HepG2 (cell line): ENCODE data around the gene ZXDC. TPM values are rescaled to one million over a fixed set of nuclear protein-coding genes. Genes with fewer than 3 reads are reported as not detected.

ENCODE experiments used
- GATA4 ChIP-seq: sonication (generic); IDR thresholded peaks from 2 replicates; pipeline ENCODE4 v1.6.1; 2016; ENCODE audit warnings: antibody characterized with exemption, low read depth, borderline replicate concordance
- IKZF1 ChIP-seq: fragments of 450-650 bp; IDR thresholded peaks from 2 replicates; pipeline ENCODE4 v1.7.1; 2016
- MAFK ChIP-seq, 2 experiments: IDR thresholded peaks in 1 of 2; conservative IDR thresholded peaks in 1 of 2; 2 replicates each; pipeline ENCODE4 v1.6.1; 2011; ENCODE audit warnings: improper control_type of control experiment in 2 of 2, low read length in 2 of 2
- MYNN ChIP-seq: sonication (generic); formaldehyde crosslinking; IDR thresholded peaks from 2 replicates; pipeline ENCODE4 v1.4.0; 2020; ENCODE audit warnings: mild to moderate bottlenecking, low read depth, missing genetic modification reagents
- NRL ChIP-seq: sonication (generic); formaldehyde crosslinking; IDR thresholded peaks from 2 replicates; pipeline ENCODE4 v1.5.0; 2020; ENCODE audit warnings: missing genetic modification reagents, mild to moderate bottlenecking, moderate library complexity, borderline replicate concordance
- POLR2G ChIP-seq: fragments of 200-400 bp; formaldehyde crosslinking; IDR thresholded peaks from 2 replicates; pipeline ENCODE4 v1.6.1; 2018; ENCODE audit warnings: mild to moderate bottlenecking, low read depth, low read length, moderate library complexity
- SMAD1 ChIP-seq: sonication (generic); formaldehyde crosslinking; IDR thresholded peaks from 2 replicates; pipeline ENCODE4 v1.4.0; 2020; ENCODE audit warnings: missing genetic modification reagents, low read depth, mild to moderate bottlenecking, borderline replicate concordance
- SOX5 ChIP-seq: IDR thresholded peaks from 2 replicates; pipeline ENCODE4 v1.6.1; 2016; ENCODE audit warnings: borderline replicate concordance
- ZNF253 ChIP-seq: sonication (generic); formaldehyde crosslinking; IDR thresholded peaks from 2 replicates; pipeline ENCODE4 v1.8.0; 2022; ENCODE audit warnings: mild to moderate bottlenecking, missing genetic modification reagents, borderline replicate concordance
- ZNF317 ChIP-seq: sonication (generic); formaldehyde crosslinking; IDR thresholded peaks from 2 replicates; pipeline ENCODE4 v1.5.0; 2020; ENCODE audit warnings: mild to moderate bottlenecking, missing genetic modification reagents
- ZNF350 ChIP-seq: sonication (generic); formaldehyde crosslinking; IDR thresholded peaks from 2 replicates; pipeline ENCODE4 v1.4.0; 2020; ENCODE audit warnings: mild to moderate bottlenecking, low read depth, missing genetic modification reagents, borderline replicate concordance
- ZNF567 ChIP-seq: sonication (generic); formaldehyde crosslinking; IDR thresholded peaks from 2 replicates; pipeline ENCODE4 v1.8.1; 2023; ENCODE audit warnings: mild to moderate bottlenecking, missing genetic modification reagents, borderline replicate concordance
- ZNF619 ChIP-seq: sonication (generic); formaldehyde crosslinking; IDR thresholded peaks from 2 replicates; pipeline ENCODE4 v1.4.0; 2020; ENCODE audit warnings: mild to moderate bottlenecking, missing genetic modification reagents
- ZNF629 ChIP-seq: sonication (generic); formaldehyde crosslinking; conservative IDR thresholded peaks from 2 replicates; pipeline ENCODE4 v1.5.0; 2020; ENCODE audit warnings: missing genetic modification reagents
- ZNF644 ChIP-seq: IDR thresholded peaks from 2 replicates; pipeline ENCODE4 v1.6.1; 2016; ENCODE audit warnings: low read depth
- ZNF660 ChIP-seq: sonication (generic); formaldehyde crosslinking; IDR thresholded peaks from 2 replicates; pipeline ENCODE4 v1.5.1; 2020; ENCODE audit warnings: mild to moderate bottlenecking, low read depth, missing genetic modification reagents, borderline replicate concordance
- polyA plus RNA-seq, 8 experiments: library from polyadenylated mRNA; depleted of rRNA in 3 of 8; stranded (reverse) in 7 of 8; unstranded in 1 of 8; fragments of >200 nt; fragmentation: Illumina TruSeq in 4 of 8; extraction: Trizol in 4 of 8; gene quantifications; 2 replicates each; pipeline versions ENCODE4 v1.2.1 to v1.2.3, GENCODE V29; 2011 to 2016; ENCODE audit warnings: low read depth in 4 of 8, missing spikeins in 1 of 8, mixed read lengths in 1 of 8; ENCODE audit not compliant: insufficient read depth in 1 of 8
- total RNA-seq, 5 experiments: library from RNA; depleted of rRNA; stranded (reverse); fragments of >200 nt; fragmentation: Illumina TruSeq; extraction: Trizol; gene quantifications; 2 replicates each; pipeline ENCODE4 v1.2.3, GENCODE V29; 2016; ENCODE audit warnings: low read depth in 1 of 5
- TF ChIP-seq, protein P1 (sequence below): sonication (generic); formaldehyde crosslinking; IDR thresholded peaks from 2 replicates; pipeline ENCODE4 v1.5.0; 2020; ENCODE audit warnings: mild to moderate bottlenecking, missing genetic modification reagents, borderline replicate concordance
- TF ChIP-seq, protein P2 (sequence below): sonication (generic); formaldehyde crosslinking; IDR thresholded peaks from 2 replicates; pipeline ENCODE4 v1.4.0; 2020; ENCODE audit warnings: missing genetic modification reagents, borderline replicate concordance
- TF ChIP-seq, protein P3 (sequence below): sonication (generic); formaldehyde crosslinking; IDR thresholded peaks from 2 replicates; pipeline ENCODE4 v1.4.0; 2020; ENCODE audit warnings: missing genetic modification reagents

The ZXDC gene
- total and polyA plus RNA-seq, 2 of the 13 experiments (the other 11 are each of a cell fraction or from before 2014, with no cell fraction given): 17.6 to 21.2 TPM

DNA sequence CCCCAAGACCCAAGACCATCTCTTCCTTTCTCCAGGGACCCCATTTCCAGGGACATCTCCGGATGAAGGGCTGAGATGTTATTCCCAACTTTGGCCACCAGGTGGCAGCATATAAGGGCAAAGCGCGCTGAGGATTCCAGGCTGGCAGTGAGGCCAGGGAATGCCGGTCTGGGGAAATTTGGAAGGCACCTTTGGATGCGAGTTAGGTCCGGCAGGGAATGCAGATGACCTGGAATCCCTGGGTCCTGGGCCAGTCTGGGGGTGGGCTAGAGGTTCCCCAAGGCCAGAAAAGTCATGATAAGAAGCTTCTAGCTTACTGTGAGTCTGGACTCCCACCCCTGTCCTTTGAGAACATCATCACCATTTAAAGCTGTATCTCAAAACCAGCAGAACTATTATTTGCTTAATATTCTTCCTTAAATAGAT is 46.7 kb upstream of the ZXDC start (continued):
- TF ChIP-seq GATA4 (no peak), IKZF1 (no peak), POLR2G (0 out of 2 replicates have a peak, but pooled peaks have one; percentile 38), NRL (CRISPR knock-in tag) (no peak), MAFK (conservative IDR thresholded peaks at IDR 0.05 in 1 of 2, IDR thresholded peaks at IDR 0.05 in 1 of 2; ENCODE audit: low read length in 2 of 2) (no peak), SMAD1 (CRISPR knock-in tag) (no peak), ZNF660 (CRISPR knock-in tag) (no peak), ZNF629 (CRISPR knock-in tag) (0 out of 2 replicates have a peak, but pooled peaks have one; percentile 7), ZNF644 (CRISPR knock-in tag) (no peak), ZNF317 (no peak), ZNF253 (no peak), ZNF567 (CRISPR knock-in tag) (no peak), ZNF350 (CRISPR knock-in tag) (no peak), MYNN (CRISPR knock-in tag) (no peak), SOX5 (0 out of 2 replicates have a peak, but pooled peaks have one; percentile 14), ZNF619 (CRISPR knock-in tag) (no peak)
- TF ChIP-seq, protein P1, sequence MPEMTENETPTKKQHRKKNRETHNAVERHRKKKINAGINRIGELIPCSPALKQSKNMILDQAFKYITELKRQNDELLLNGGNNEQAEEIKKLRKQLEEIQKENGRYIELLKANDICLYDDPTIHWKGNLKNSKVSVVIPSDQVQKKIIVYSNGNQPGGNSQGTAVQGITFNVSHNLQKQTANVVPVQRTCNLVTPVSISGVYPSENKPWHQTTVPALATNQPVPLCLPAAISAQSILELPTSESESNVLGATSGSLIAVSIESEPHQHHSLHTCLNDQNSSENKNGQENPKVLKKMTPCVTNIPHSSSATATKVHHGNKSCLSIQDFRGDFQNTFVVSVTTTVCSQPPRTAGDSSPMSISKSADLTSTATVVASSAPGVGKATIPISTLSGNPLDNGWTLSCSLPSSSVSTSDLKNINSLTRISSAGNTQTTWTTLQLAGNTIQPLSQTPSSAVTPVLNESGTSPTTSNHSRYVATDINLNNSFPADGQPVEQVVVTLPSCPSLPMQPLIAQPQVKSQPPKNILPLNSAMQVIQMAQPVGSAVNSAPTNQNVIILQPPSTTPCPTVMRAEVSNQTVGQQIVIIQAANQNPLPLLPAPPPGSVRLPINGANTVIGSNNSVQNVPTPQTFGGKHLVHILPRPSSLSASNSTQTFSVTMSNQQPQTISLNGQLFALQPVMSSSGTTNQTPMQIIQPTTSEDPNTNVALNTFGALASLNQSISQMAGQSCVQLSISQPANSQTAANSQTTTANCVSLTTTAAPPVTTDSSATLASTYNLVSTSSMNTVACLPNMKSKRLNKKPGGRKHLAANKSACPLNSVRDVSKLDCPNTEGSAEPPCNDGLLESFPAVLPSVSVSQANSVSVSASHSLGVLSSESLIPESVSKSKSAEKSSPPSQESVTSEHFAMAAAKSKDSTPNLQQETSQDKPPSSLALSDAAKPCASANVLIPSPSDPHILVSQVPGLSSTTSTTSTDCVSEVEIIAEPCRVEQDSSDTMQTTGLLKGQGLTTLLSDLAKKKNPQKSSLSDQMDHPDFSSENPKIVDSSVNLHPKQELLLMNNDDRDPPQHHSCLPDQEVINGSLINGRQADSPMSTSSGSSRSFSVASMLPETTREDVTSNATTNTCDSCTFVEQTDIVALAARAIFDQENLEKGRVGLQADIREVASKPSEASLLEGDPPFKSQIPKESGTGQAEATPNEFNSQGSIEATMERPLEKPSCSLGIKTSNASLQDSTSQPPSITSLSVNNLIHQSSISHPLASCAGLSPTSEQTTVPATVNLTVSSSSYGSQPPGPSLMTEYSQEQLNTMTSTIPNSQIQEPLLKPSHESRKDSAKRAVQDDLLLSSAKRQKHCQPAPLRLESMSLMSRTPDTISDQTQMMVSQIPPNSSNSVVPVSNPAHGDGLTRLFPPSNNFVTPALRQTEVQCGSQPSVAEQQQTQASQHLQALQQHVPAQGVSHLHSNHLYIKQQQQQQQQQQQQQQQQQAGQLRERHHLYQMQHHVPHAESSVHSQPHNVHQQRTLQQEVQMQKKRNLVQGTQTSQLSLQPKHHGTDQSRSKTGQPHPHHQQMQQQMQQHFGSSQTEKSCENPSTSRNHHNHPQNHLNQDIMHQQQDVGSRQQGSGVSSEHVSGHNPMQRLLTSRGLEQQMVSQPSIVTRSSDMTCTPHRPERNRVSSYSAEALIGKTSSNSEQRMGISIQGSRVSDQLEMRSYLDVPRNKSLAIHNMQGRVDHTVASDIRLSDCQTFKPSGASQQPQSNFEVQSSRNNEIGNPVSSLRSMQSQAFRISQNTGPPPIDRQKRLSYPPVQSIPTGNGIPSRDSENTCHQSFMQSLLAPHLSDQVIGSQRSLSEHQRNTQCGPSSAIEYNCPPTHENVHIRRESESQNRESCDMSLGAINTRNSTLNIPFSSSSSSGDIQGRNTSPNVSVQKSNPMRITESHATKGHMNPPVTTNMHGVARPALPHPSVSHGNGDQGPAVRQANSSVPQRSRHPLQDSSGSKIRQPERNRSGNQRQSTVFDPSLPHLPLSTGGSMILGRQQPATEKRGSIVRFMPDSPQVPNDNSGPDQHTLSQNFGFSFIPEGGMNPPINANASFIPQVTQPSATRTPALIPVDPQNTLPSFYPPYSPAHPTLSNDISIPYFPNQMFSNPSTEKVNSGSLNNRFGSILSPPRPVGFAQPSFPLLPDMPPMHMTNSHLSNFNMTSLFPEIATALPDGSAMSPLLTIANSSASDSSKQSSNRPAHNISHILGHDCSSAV (CRISPR knock-in tag): no peak
- TF ChIP-seq, protein P2, sequence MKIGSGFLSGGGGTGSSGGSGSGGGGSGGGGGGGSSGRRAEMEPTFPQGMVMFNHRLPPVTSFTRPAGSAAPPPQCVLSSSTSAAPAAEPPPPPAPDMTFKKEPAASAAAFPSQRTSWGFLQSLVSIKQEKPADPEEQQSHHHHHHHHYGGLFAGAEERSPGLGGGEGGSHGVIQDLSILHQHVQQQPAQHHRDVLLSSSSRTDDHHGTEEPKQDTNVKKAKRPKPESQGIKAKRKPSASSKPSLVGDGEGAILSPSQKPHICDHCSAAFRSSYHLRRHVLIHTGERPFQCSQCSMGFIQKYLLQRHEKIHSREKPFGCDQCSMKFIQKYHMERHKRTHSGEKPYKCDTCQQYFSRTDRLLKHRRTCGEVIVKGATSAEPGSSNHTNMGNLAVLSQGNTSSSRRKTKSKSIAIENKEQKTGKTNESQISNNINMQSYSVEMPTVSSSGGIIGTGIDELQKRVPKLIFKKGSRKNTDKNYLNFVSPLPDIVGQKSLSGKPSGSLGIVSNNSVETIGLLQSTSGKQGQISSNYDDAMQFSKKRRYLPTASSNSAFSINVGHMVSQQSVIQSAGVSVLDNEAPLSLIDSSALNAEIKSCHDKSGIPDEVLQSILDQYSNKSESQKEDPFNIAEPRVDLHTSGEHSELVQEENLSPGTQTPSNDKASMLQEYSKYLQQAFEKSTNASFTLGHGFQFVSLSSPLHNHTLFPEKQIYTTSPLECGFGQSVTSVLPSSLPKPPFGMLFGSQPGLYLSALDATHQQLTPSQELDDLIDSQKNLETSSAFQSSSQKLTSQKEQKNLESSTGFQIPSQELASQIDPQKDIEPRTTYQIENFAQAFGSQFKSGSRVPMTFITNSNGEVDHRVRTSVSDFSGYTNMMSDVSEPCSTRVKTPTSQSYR (CRISPR knock-in tag): no peak
- TF ChIP-seq, protein P3, sequence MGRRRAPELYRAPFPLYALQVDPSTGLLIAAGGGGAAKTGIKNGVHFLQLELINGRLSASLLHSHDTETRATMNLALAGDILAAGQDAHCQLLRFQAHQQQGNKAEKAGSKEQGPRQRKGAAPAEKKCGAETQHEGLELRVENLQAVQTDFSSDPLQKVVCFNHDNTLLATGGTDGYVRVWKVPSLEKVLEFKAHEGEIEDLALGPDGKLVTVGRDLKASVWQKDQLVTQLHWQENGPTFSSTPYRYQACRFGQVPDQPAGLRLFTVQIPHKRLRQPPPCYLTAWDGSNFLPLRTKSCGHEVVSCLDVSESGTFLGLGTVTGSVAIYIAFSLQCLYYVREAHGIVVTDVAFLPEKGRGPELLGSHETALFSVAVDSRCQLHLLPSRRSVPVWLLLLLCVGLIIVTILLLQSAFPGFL (CRISPR knock-in tag): no peak
